HCT116 (cell line): ENCODE data around the gene MAML3. TPM values are rescaled to one million over a fixed set of nuclear protein-coding genes. Genes with fewer than 3 reads are reported as not detected.

Experiments
- ATAC-seq: fragments of 200-7000 bp; cut with Tn5 transposase; 2 replicates; pipeline ENCODE4 v1.9.1; 2020; ENCODE audit warnings: mild to moderate bottlenecking, moderate library complexity
- BruUV-seq: library from RNA; stranded (reverse); fragments of 400-500 nt; replicated peaks from 2 replicates; lab custom pipeline; 2021; lab: Mats Ljungman, UMichigan
- CTCF ChIA-PET: fragments of 300-600 bp; sonication (Branson Sonifier 250); formaldehyde crosslinking; loops from one replicate; lab custom pipeline; 2021; ENCODE audit warnings: antibody characterized with exemption; lab: Charles Lee
- POLR2A ChIA-PET: fragments of 300-600, 350-600 bp; sonication (Branson Sonifier 250); formaldehyde crosslinking; loops from one replicate; lab custom pipeline; 2021; ENCODE audit warnings: antibody characterized with exemption; lab: Charles Lee
- RAD21 ChIA-PET, 2 experiments: fragments of 300-600 bp; sonication (Branson Sonifier 250); formaldehyde crosslinking; loops; one replicate each; lab custom pipeline; 2023; ENCODE audit warnings: low total read pairs in 2 of 2; ENCODE audit not compliant: uncharacterized antibody in 2 of 2, unreplicated experiment in 2 of 2, low non-redundant PET in 1 of 2; lab: Charles Lee
- DNase-seq: peaks from one replicate; pipeline ENCODE4 v3.0.0-alpha.2; 2010; ENCODE audit warnings: low read depth, low spot score
- H2AFZ ChIP-seq: fragments of 200-600 bp; shearing (Covaris generic), sonication (generic); 2 replicates; pipeline ENCODE4 v1.6.1; 2017; ENCODE audit warnings: low read depth, mixed run types, mixed read lengths, antibody characterized with exemption, low read length; ENCODE audit not compliant: poor library complexity, severe bottlenecking
- H3K27ac ChIP-seq: 2 replicates; pipeline ENCODE4 v1.5.1; 2012; ENCODE audit warnings: low read depth, low read length
- H3K27me3 ChIP-seq: fragments of 200-600 bp; sonication (generic); 2 replicates; pipeline ENCODE4 v1.6.1; 2016; ENCODE audit warnings: mixed run types, low read length, mixed read lengths; ENCODE audit not compliant: insufficient read depth
- H3K36me3 ChIP-seq, 2 experiments: fragments of 200-500 bp in 1 of 2; fragments of 200-600 bp in 1 of 2; sonication (Bioruptor generic) in 1 of 2; sonication (generic) in 1 of 2; 2 replicates each; pipeline versions ENCODE4 v1.5.1 to v1.6.1; 2014 to 2016; ENCODE audit warnings: low read length in 2 of 2, inconsistent platforms in 1 of 2, mixed read lengths in 1 of 2, mixed run types in 1 of 2; ENCODE audit not compliant: insufficient read depth in 2 of 2, control insufficient read depth in 1 of 2
- H3K4me1 ChIP-seq, 2 experiments: fragments of 200-600 bp in 1 of 2; sonication (generic) in 1 of 2; 2 replicates each; pipeline versions ENCODE4 v1.5.1 to v1.6.1; 2012 to 2017; ENCODE audit warnings: low read length in 2 of 2, inconsistent platforms in 1 of 2, mild to moderate bottlenecking in 1 of 2, mixed read lengths in 1 of 2, mixed run types in 1 of 2, moderate library complexity in 1 of 2; ENCODE audit not compliant: insufficient read depth in 2 of 2, control insufficient read depth in 1 of 2
- H3K4me2 ChIP-seq: fragments of 200-600 bp; sonication (generic); 2 replicates; pipeline ENCODE4 v1.6.1; 2017; ENCODE audit warnings: mixed run types, low read length, mixed read lengths
- H3K4me3 ChIP-seq, 2 experiments: fragments of 200-600 bp in 1 of 2; sonication (generic) in 1 of 2; replicated peaks in 1 of 2; 2 replicates each; pipeline ENCODE4 v1.5.1; 2011 to 2016; ENCODE audit warnings: low read length in 2 of 2, control low read depth in 1 of 2, low read depth in 1 of 2, mild to moderate bottlenecking in 1 of 2, mixed read lengths in 1 of 2, mixed run types in 1 of 2
- H3K79me2 ChIP-seq: fragments of 200-600 bp; sonication (generic); 2 replicates; pipeline ENCODE4 v1.6.1; 2017; ENCODE audit warnings: mild to moderate bottlenecking, mixed run types, low read length, moderate library complexity, mixed read lengths; ENCODE audit not compliant: insufficient read depth
- H3K9ac ChIP-seq: fragments of 200-600 bp; sonication (generic); 2 replicates; pipeline ENCODE4 v1.6.1; 2016; ENCODE audit warnings: low read length, mixed read lengths
- H3K9me2 ChIP-seq: fragments of 200-600 bp; sonication (generic), shearing (Covaris generic); 2 replicates; pipeline ENCODE4 v1.6.1; 2017; ENCODE audit warnings: mixed run types, mild to moderate bottlenecking, moderate library complexity; ENCODE audit not compliant: insufficient read depth
- H3K9me3 ChIP-seq, 2 experiments: fragments of 200-500 bp in 1 of 2; fragments of 200-600 bp in 1 of 2; sonication (Bioruptor generic) in 1 of 2; sonication (generic) in 1 of 2; 2 replicates each; pipeline ENCODE4 v1.6.1; 2014 to 2017; ENCODE audit warnings: low read length in 2 of 2, mixed read lengths in 2 of 2, inconsistent platforms in 1 of 2, low read depth in 1 of 2, mild to moderate bottlenecking in 1 of 2, mixed run types in 1 of 2, moderate library complexity in 1 of 2; ENCODE audit not compliant: control insufficient read depth in 1 of 2, insufficient read depth in 1 of 2
- H4K20me1 ChIP-seq: fragments of 200-600 bp; sonication (generic), shearing (Covaris generic); 2 replicates; pipeline ENCODE4 v1.6.1; 2017; ENCODE audit warnings: mixed run types, mild to moderate bottlenecking, moderate library complexity; ENCODE audit not compliant: insufficient read depth
- CTCF ChIP-seq, 3 experiments: fragments of 200-600 bp in 1 of 3; sonication (generic) in 1 of 3; IDR thresholded peaks in 2 of 3; conservative IDR thresholded peaks in 1 of 3; 2 replicates each; pipeline ENCODE4 v1.5.1; 2012 to 2017; ENCODE audit warnings: low read depth in 2 of 3, low read length in 2 of 3, antibody characterized with exemption in 1 of 3, borderline replicate concordance in 1 of 3, control low read depth in 1 of 3, mild to moderate bottlenecking in 1 of 3, mixed read lengths in 1 of 3, mixed run types in 1 of 3, moderate library complexity in 1 of 3; ENCODE audit not compliant: insufficient read depth in 1 of 3
- EGR1 ChIP-seq: IDR thresholded peaks from 2 replicates; pipeline ENCODE4 v1.6.1; 2012; ENCODE audit warnings: low read depth
- EZH2phosphoT487 ChIP-seq: fragments of 200-600 bp; IDR thresholded peaks from 2 replicates; pipeline ENCODE4 v1.6.1; 2018; ENCODE audit warnings: antibody characterized with exemption, borderline replicate concordance
- POLR2A ChIP-seq: IDR thresholded peaks from 2 replicates; pipeline ENCODE4 v1.7.0; 2011; ENCODE audit warnings: borderline replicate concordance; ENCODE audit not compliant: insufficient read depth, insufficient read length; ENCODE audit errors: extremely low read depth
- REST ChIP-seq: IDR thresholded peaks from 2 replicates; pipeline ENCODE4 v1.6.1; 2012; ENCODE audit warnings: low read depth
- SIN3A ChIP-seq: IDR thresholded peaks from 2 replicates; pipeline ENCODE4 v1.6.1; 2012; ENCODE audit warnings: low read depth
- YY1 ChIP-seq: IDR thresholded peaks from 2 replicates; pipeline ENCODE4 v1.6.1; 2011; ENCODE audit warnings: low read length, low read depth, moderate library complexity, mild to moderate bottlenecking; ENCODE audit not compliant: insufficient replicate concordance; ENCODE audit errors: extremely low read depth
- ZBTB33 ChIP-seq: IDR thresholded peaks from 2 replicates; pipeline ENCODE4 v1.6.1; 2011; ENCODE audit warnings: mild to moderate bottlenecking, low read length, moderate library complexity; ENCODE audit not compliant: insufficient replicate concordance; ENCODE audit errors: extremely low read depth
- ZFX ChIP-seq: fragments of 450-650 bp; IDR thresholded peaks from 2 replicates; pipeline ENCODE4 v1.6.1; 2017
- ZNF274 ChIP-seq: fragments of 200-500 bp; sonication (Bioruptor generic); IDR thresholded peaks from 2 replicates; pipeline ENCODE4 v1.6.1; 2014; ENCODE audit warnings: mild to moderate bottlenecking, low read depth, low read length, inconsistent platforms
- intact Hi-C: fragments of 100-400 bp; cut with micrococcal nuclease; formaldehyde crosslinking; loops from 2 replicates; pipeline ENCODE4 v1.10.0; 2022
- total RNA-seq: library from RNA; stranded (reverse); gene quantifications from one replicate; pipeline ENCODE4 v1.2.1, GENCODE V29; 2021; ENCODE audit not compliant: unreplicated experiment

The MAML3 gene
- total RNA-seq, 1 experiment from 2014 or later: 3.1 TPM

GRCh38 chr4:140126261-140126660, 27.7 kb downstream of the MAML3 start:
- Histone ChIP-seq H3K4me3 (no peak overlapping the region), H2AFZ (no peak overlapping the region), H3K9me3 (no peaks in the 10 kb centered on the region), H3K4me2 (no peak overlapping the region), H3K27ac (no peak overlapping the region), H3K27me3 (no peaks in the 10 kb centered on the region), H4K20me1 (no peaks in the 10 kb centered on the region), H3K4me1 (peaks cover 3 to 12% of the 10 kb centered on the region in 2 experiments; a peak in 2 of 4 replicates), H3K36me3 (no peaks in the 10 kb centered on the region), H3K79me2 (no peaks in the 10 kb centered on the region), H3K9me2 (no peaks in the 10 kb centered on the region), H3K9ac (no peak overlapping the region)
- intact Hi-C loops: no loop called here
- TF ChIP-seq POLR2A (no peak), EZH2phosphoT487 (no peak), ZNF274 (no peak), REST (no peak), ZBTB33 (no peak), YY1 (no peak), EGR1 (no peak), SIN3A (no peak), CTCF (IDR thresholded peaks at IDR 0.05 in 2 of 3, conservative IDR thresholded peaks at IDR 0.05 in 1 of 3; ENCODE audit: borderline replicate concordance in 1 of 3, insufficient read depth in 1 of 3, low read depth in 2 of 3, low read length in 2 of 3) (no peak), ZFX (no peak)
- DNase-seq (no peak), ATAC-seq (no peak)
- ChIA-PET POLR2A (no interaction called here), RAD21 (no interaction called here), CTCF (no interaction called here)
- no TSS peak for BruUV-seq
